HEK293 (cell line): Measurements from ENCODE around the gene CSNK2A3.
"Not testable (repeated sequence)": the region's sequence is repeated elsewhere in the genome, so short reads cannot be mapped to it uniquely, and the experiment has no call there.

Experiments
- CTCF ChIA-PET: fragments of 350-600 bp; formaldehyde crosslinking; extraction: SDS; loops from one replicate; lab custom pipeline; 2021; ENCODE audit warnings: antibody characterized with exemption; lab: Yijun Ruan, JAX
- POLR2A ChIA-PET: fragments of 300-600 bp; formaldehyde crosslinking; extraction: SDS; loops from one replicate; lab custom pipeline; 2020; ENCODE audit warnings: antibody characterized with exemption, inconsistent platforms; lab: Yijun Ruan, JAX
- H3K27ac ChIP-seq: fragments of 200-500 bp; sonication (Bioruptor generic); 2 replicates; pipeline ENCODE4 v1.5.1; 2014; ENCODE audit warnings: low read depth, low read length, control low read depth, inconsistent platforms; ENCODE audit errors: extremely low read depth
- H3K36me3 ChIP-seq, 2 experiments: fragments of 200-500 bp in 1 of 2; sonication (Bioruptor generic) in 1 of 2; 1 replicate in 1 of 2; 2 replicates in 1 of 2; pipeline ENCODE4 v1.5.1; 2014 to 2017; ENCODE audit warnings: inconsistent platforms in 2 of 2, low read length in 2 of 2; ENCODE audit not compliant: control insufficient read depth in 2 of 2, insufficient read depth in 1 of 2
- H3K4me1 ChIP-seq: fragments of 200-500 bp; sonication (Bioruptor generic); 2 replicates; pipeline ENCODE4 v1.5.1; 2014; ENCODE audit warnings: mild to moderate bottlenecking, low read length, inconsistent platforms; ENCODE audit not compliant: control insufficient read depth, insufficient read depth
- H3K4me3 ChIP-seq: 2 replicates; pipeline ENCODE4 v1.5.1; 2011; ENCODE audit warnings: low read depth, mild to moderate bottlenecking, control low read depth, low read length, moderate library complexity
- H3K9me3 ChIP-seq: fragments of 200-500 bp; sonication (Bioruptor generic); 2 replicates; pipeline ENCODE4 v1.5.1; 2014; ENCODE audit warnings: low read depth, low read length, inconsistent platforms; ENCODE audit not compliant: control insufficient read depth, insufficient read depth
- GLIS2 ChIP-seq: fragments of 450-650 bp; formaldehyde crosslinking; IDR thresholded peaks from 2 replicates; pipeline ENCODE4 v1.5.1; 2016; ENCODE audit warnings: missing biosample characterization, missing genetic modification characterization
- HOXD13 ChIP-seq: sonication (generic); formaldehyde crosslinking; IDR thresholded peaks from 2 replicates; pipeline ENCODE4 v1.8.0; 2022; ENCODE audit warnings: missing genetic modification reagents, borderline replicate concordance
- KLF16 ChIP-seq: fragments of 450-650 bp; formaldehyde crosslinking; IDR thresholded peaks from 2 replicates; pipeline ENCODE4 v1.5.1; 2017; ENCODE audit warnings: missing biosample characterization, missing genetic modification characterization
- ZBTB49 ChIP-seq: fragments of 450-650 bp; formaldehyde crosslinking; IDR thresholded peaks from 2 replicates; pipeline ENCODE4 v1.5.1; 2016; ENCODE audit warnings: missing biosample characterization, missing genetic modification characterization, low read depth
- ZFP37 ChIP-seq: fragments of 450-650 bp; formaldehyde crosslinking; IDR thresholded peaks from 2 replicates; pipeline ENCODE4 v1.5.1; 2016; ENCODE audit warnings: missing biosample characterization, missing genetic modification characterization
- ZFP41 ChIP-seq: fragments of 450-650 bp; formaldehyde crosslinking; IDR thresholded peaks from 2 replicates; pipeline ENCODE4 v1.5.1; 2016; ENCODE audit warnings: missing biosample characterization, missing genetic modification characterization, borderline replicate concordance
- ZNF146 ChIP-seq: fragments of 450-650 bp; formaldehyde crosslinking; IDR thresholded peaks from 2 replicates; pipeline ENCODE4 v1.5.1; 2016; ENCODE audit warnings: missing biosample characterization, missing genetic modification characterization
- ZNF155 ChIP-seq: fragments of 450-650 bp; formaldehyde crosslinking; IDR thresholded peaks from 2 replicates; pipeline ENCODE4 v1.5.1; 2016; ENCODE audit warnings: missing biosample characterization, missing genetic modification characterization
- ZNF169 ChIP-seq: fragments of 450-650 bp; formaldehyde crosslinking; IDR thresholded peaks from 2 replicates; pipeline ENCODE4 v1.5.1; 2016; ENCODE audit warnings: missing biosample characterization, missing genetic modification characterization
- ZNF184 ChIP-seq: fragments of 450-650 bp; IDR thresholded peaks from 2 replicates; pipeline ENCODE4 v1.5.1; 2018; ENCODE audit warnings: missing biosample characterization, mild to moderate bottlenecking, missing genetic modification characterization
- ZNF341 ChIP-seq: fragments of 450-650 bp; formaldehyde crosslinking; IDR thresholded peaks from 2 replicates; pipeline ENCODE4; 2016; ENCODE audit warnings: low read depth, missing biosample characterization, missing genetic modification characterization
- ZNF433 ChIP-seq: fragments of 450-650 bp; formaldehyde crosslinking; IDR thresholded peaks from 2 replicates; pipeline ENCODE4 v1.5.1; 2016; ENCODE audit warnings: missing biosample characterization, missing genetic modification characterization, low read depth
- ZNF510 ChIP-seq: fragments of 450-650 bp; formaldehyde crosslinking; IDR thresholded peaks from 2 replicates; pipeline ENCODE4 v1.5.1; 2018; ENCODE audit warnings: mild to moderate bottlenecking, missing genetic modification characterization, missing biosample characterization; ENCODE audit not compliant: insufficient replicate concordance
- ZNF514 ChIP-seq: fragments of 450-650 bp; formaldehyde crosslinking; IDR thresholded peaks from 2 replicates; pipeline ENCODE4 v1.5.1; 2016; ENCODE audit warnings: missing biosample characterization, missing genetic modification characterization
- ZNF580 ChIP-seq: fragments of 450-650 bp; formaldehyde crosslinking; IDR thresholded peaks from 2 replicates; pipeline ENCODE4 v1.5.1; 2016; ENCODE audit warnings: missing biosample characterization, missing genetic modification characterization
- ZNF585B ChIP-seq: fragments of 450-650 bp; formaldehyde crosslinking; IDR thresholded peaks from 2 replicates; pipeline ENCODE4 v1.5.1; 2016; ENCODE audit warnings: missing biosample characterization, missing genetic modification characterization
- ZNF596 ChIP-seq: fragments of 450-650 bp; IDR thresholded peaks from 2 replicates; pipeline ENCODE4 v1.5.0; 2018; ENCODE audit warnings: missing biosample characterization, mild to moderate bottlenecking, missing genetic modification characterization, moderate library complexity
- ZNF600 ChIP-seq: fragments of 450-650 bp; formaldehyde crosslinking; IDR thresholded peaks from 2 replicates; pipeline ENCODE4 v1.5.1; 2016; ENCODE audit warnings: missing biosample characterization, missing genetic modification characterization
- ZNF76 ChIP-seq: fragments of 450-650 bp; formaldehyde crosslinking; IDR thresholded peaks from 2 replicates; pipeline ENCODE4; 2016; ENCODE audit warnings: low read depth, missing biosample characterization, missing genetic modification characterization, borderline replicate concordance
- ZNF768 ChIP-seq: fragments of 450-650 bp; formaldehyde crosslinking; IDR thresholded peaks from 2 replicates; pipeline ENCODE4 v1.5.1; 2018; ENCODE audit warnings: missing biosample characterization, mild to moderate bottlenecking, missing genetic modification characterization
- ZNF830 ChIP-seq: fragments of 450-650 bp; IDR thresholded peaks from 2 replicates; pipeline ENCODE4 v1.5.0; 2018; ENCODE audit warnings: missing biosample characterization, missing genetic modification characterization, low read depth, mild to moderate bottlenecking, moderate library complexity
- ZNF843 ChIP-seq: fragments of 450-650 bp; formaldehyde crosslinking; IDR thresholded peaks from 2 replicates; pipeline ENCODE4 v1.5.1; 2016; ENCODE audit warnings: missing biosample characterization, missing genetic modification characterization
- ZSCAN30 ChIP-seq: fragments of 450-650 bp; IDR thresholded peaks from 2 replicates; pipeline ENCODE4 v1.5.1; 2018; ENCODE audit warnings: missing biosample characterization, mild to moderate bottlenecking, missing genetic modification characterization, moderate library complexity
- ZSCAN5A ChIP-seq: fragments of 450-650 bp; formaldehyde crosslinking; IDR thresholded peaks from 2 replicates; pipeline ENCODE4 v1.5.1; 2016; ENCODE audit warnings: missing biosample characterization, missing genetic modification characterization

The CSNK2A3 gene

GRCh38 chr11:11352878-11353277 lies at the start of gene CSNK2A3:
Gene CSNK2A3, minus strand, starts transcription at chr11:11353250. Its CDS starts 131 bp downstream, at chr11:11353119.
- POLR2A ChIA-PET, H3K4me1 ChIP-seq, H3K27ac ChIP-seq, H3K9me3 ChIP-seq, H3K36me3 ChIP-seq, H3K4me3 ChIP-seq: not testable (repeated sequence)
- CTCF ChIA-PET, result interaction anchor here (0.6 kb wide), 1 partner anchor 324 kb away, joined by 4 read pairs; no protein-coding TSS in a partner anchor

- Histone ChIP-seq H3K4me3 (no peak overlapping the region), H3K27ac (no peak overlapping the region), H3K4me1 (no peaks in the 10 kb centered on the region), H3K36me3 (no peaks in the 10 kb centered on the region)
- POLR2A ChIA-PET, result no interaction called here
- TF ChIP-seq ZNF580 (no peak), ZNF596 (no peak), ZFP37 (tag by site-specific recombination) (no peak), ZNF585B (tag by site-specific recombination) (no peak), ZNF184 (tag by site-specific recombination) (no peak), ZNF169 (no peak), GLIS2 (tag by site-specific recombination) (no peak), ZNF433 (tag by site-specific recombination) (no peak), ZBTB49 (tag by site-specific recombination) (no peak), ZNF830 (tag by site-specific recombination) (no peak), ZNF514 (tag by site-specific recombination) (no peak), KLF16 (tag by site-specific recombination) (no peak), ZNF600 (tag by site-specific recombination) (no peak), ZNF510 (tag by site-specific recombination) (no peak), ZNF341 (no peak), ZNF146 (tag by site-specific recombination) (no peak), ZSCAN30 (tag by site-specific recombination) (no peak), ZNF843 (tag by site-specific recombination) (no peak), HOXD13 (CRISPR knock-in tag) (no peak), ZFP41 (no peak)
- TF ChIP-seq, all 188 proteins: peak for 0
- H3K9me3 ChIP-seq, result no peaks in the 10 kb centered on the region
- CTCF ChIA-PET, result interaction anchor here (1.0 to 1.6 kb wide), 4 partner anchors 12 to 385 kb away, joined by 3 to 5 read pairs (median 4); no protein-coding TSS in a partner anchor
These were observed 49.0 kb upstream of the CSNK2A3 start for GRCh38 chr11:11401960-11402535.

- Histone ChIP-seq H3K9me3 (no peaks in the 10 kb centered on the region), H3K27ac (no peak overlapping the region), H3K4me1 (no peaks in the 10 kb centered on the region), H3K4me3 (no peak overlapping the region), H3K36me3 (no peaks in the 10 kb centered on the region)
- ChIA-PET POLR2A (no interaction called here), CTCF (interaction anchor here (0.6 to 1.6 kb wide), 10 partner anchors 11 to 386 kb away, joined by 3 to 6 read pairs (median 3); no protein-coding TSS in a partner anchor)
- TF ChIP-seq ZNF768 (tag by site-specific recombination) (no peak), ZSCAN5A (tag by site-specific recombination) (no peak), ZNF155 (tag by site-specific recombination) (no peak), ZNF76 (tag by site-specific recombination) (no peak)
These were observed 47.7 kb upstream of the CSNK2A3 start for GRCh38 chr11:11400635-11401232.
